SK-N-SH (cell line): ENCODE results near the gene ATP11A. TPM values are rescaled to one million over a fixed set of nuclear protein-coding genes. Genes with fewer than 3 reads are reported as not detected.

Source experiments
- CTCF ChIA-PET: fragments of 300-600, 350-600 bp; formaldehyde crosslinking; extraction: SDS; loops from one replicate; lab custom pipeline; 2021; lab: Yijun Ruan, JAX
- POLR2A ChIA-PET: fragments of 350-600 bp; sonication (Branson Sonifier 250); formaldehyde crosslinking; extraction: SDS; loops from one replicate; lab custom pipeline; 2020; ENCODE audit warnings: antibody characterized with exemption, inconsistent platforms; lab: Yijun Ruan, JAX
- DNase-seq: peaks from one replicate; pipeline ENCODE4 v3.0.0; 2012
- H2AFZ ChIP-seq: fragments of 200-600 bp; sonication (generic); 2 replicates; pipeline ENCODE4 v1.8.1; 2016; ENCODE audit warnings: antibody characterized with exemption, mild to moderate bottlenecking, low read depth
- H3F3A ChIP-seq: fragments of 200-600 bp; sonication (generic); replicated peaks from 2 replicates; pipeline ENCODE3; 2016; ENCODE audit warnings: antibody characterized with exemption, mild to moderate bottlenecking; ENCODE audit not compliant: insufficient read depth
- H3K27ac ChIP-seq, 2 experiments: fragments of 200-500 bp in 1 of 2; fragments of 200-600 bp in 1 of 2; sonication (Bioruptor generic) in 1 of 2; sonication (generic), shearing (Covaris generic) in 1 of 2; 2 replicates each; pipeline versions ENCODE4 v1.5.1 to v1.6.1; 2014 to 2016; ENCODE audit warnings: low read depth in 2 of 2, inconsistent platforms in 1 of 2, low read length in 1 of 2, mild to moderate bottlenecking in 1 of 2, mixed read lengths in 1 of 2
- H3K27me3 ChIP-seq: fragments of 200-600 bp; sonication (generic), shearing (Covaris generic); 2 replicates; pipeline ENCODE4 v1.6.1; 2016; ENCODE audit warnings: mixed run types; ENCODE audit not compliant: insufficient read depth
- H3K36me3 ChIP-seq, 2 experiments: fragments of 200-500 bp in 1 of 2; fragments of 200-600 bp in 1 of 2; sonication (Bioruptor generic) in 1 of 2; sonication (generic) in 1 of 2; replicated peaks in 1 of 2; 2 replicates each; pipeline versions ENCODE3 to v1.5.1; 2014 to 2016; ENCODE audit warnings: low read length in 1 of 2, mild to moderate bottlenecking in 1 of 2; ENCODE audit not compliant: insufficient read depth in 2 of 2, control insufficient read depth in 1 of 2
- H3K4me1 ChIP-seq, 2 experiments: fragments of 200-500 bp in 1 of 2; fragments of 200-600 bp in 1 of 2; sonication (Bioruptor generic) in 1 of 2; sonication (generic), shearing (Covaris generic) in 1 of 2; 2 replicates each; pipeline versions ENCODE4 v1.5.1 to v1.6.1; 2014 to 2016; ENCODE audit warnings: low read depth in 1 of 2, low read length in 1 of 2, mixed run types in 1 of 2; ENCODE audit not compliant: insufficient read depth in 2 of 2, control insufficient read depth in 1 of 2
- H3K4me2 ChIP-seq: fragments of 200-600 bp; sonication (generic), shearing (Covaris generic); 2 replicates; pipeline ENCODE4 v1.6.1; 2017; ENCODE audit warnings: mixed run types
- H3K4me3 ChIP-seq, 2 experiments: fragments of 200-500 bp in 1 of 2; fragments of 200-600 bp in 1 of 2; sonication (Bioruptor generic) in 1 of 2; sonication (generic), shearing (Covaris generic) in 1 of 2; 2 replicates each; pipeline versions ENCODE4 v1.5.1 to v1.8.1; 2014 to 2016; ENCODE audit warnings: low read depth in 2 of 2, inconsistent platforms in 1 of 2, low read length in 1 of 2, mild to moderate bottlenecking in 1 of 2, mixed read lengths in 1 of 2, moderate library complexity in 1 of 2
- H3K79me2 ChIP-seq: fragments of 200-600 bp; sonication (generic); 2 replicates; pipeline ENCODE4 v1.8.1; 2017; ENCODE audit warnings: mild to moderate bottlenecking; ENCODE audit not compliant: insufficient read depth
- H3K9ac ChIP-seq: fragments of 200-600 bp; sonication (generic); 2 replicates; pipeline ENCODE4 v1.6.1; 2017; ENCODE audit warnings: mixed run types
- H3K9me2 ChIP-seq: fragments of 200-600 bp; sonication (generic); 2 replicates; pipeline ENCODE4 v1.6.1; 2017; ENCODE audit warnings: mixed run types
- H3K9me3 ChIP-seq: fragments of 200-600 bp; sonication (generic); 2 replicates; pipeline ENCODE4 v1.6.1; 2017; ENCODE audit warnings: mixed run types, mild to moderate bottlenecking, moderate library complexity
- H4K20me1 ChIP-seq: fragments of 200-600 bp; sonication (generic); 2 replicates; pipeline ENCODE4 v1.6.1; 2017; ENCODE audit warnings: mild to moderate bottlenecking, mixed run types; ENCODE audit not compliant: insufficient read depth
- EZH2phosphoT487 ChIP-seq: fragments of 200-600 bp; sonication (generic); IDR thresholded peaks from 2 replicates; pipeline ENCODE4 v1.6.1; 2017; ENCODE audit warnings: low read depth, mixed run types, mild to moderate bottlenecking, antibody characterized with exemption, moderate library complexity, borderline replicate concordance
- FOSL2 ChIP-seq: IDR thresholded peaks from 2 replicates; pipeline ENCODE4 v1.4.0; 2012; ENCODE audit warnings: low read depth, mild to moderate bottlenecking, moderate library complexity, borderline replicate concordance
- JUND ChIP-seq: IDR thresholded peaks from 2 replicates; pipeline ENCODE4 v1.4.0; 2012
- NFIC ChIP-seq: IDR thresholded peaks from 2 replicates; pipeline ENCODE4 v1.4.0; 2012; ENCODE audit warnings: borderline replicate concordance
- POLR2AphosphoS5 ChIP-seq: IDR thresholded peaks from 2 replicates; pipeline ENCODE4 v1.6.1; 2012; ENCODE audit warnings: low read depth, low read length
- REST ChIP-seq: IDR thresholded peaks from 2 replicates; pipeline ENCODE4 v1.6.1; 2012; ENCODE audit warnings: mild to moderate bottlenecking, low read depth, low read length, moderate library complexity
- RFX5 ChIP-seq: IDR thresholded peaks from 2 replicates; pipeline ENCODE4 v1.6.1; 2012; ENCODE audit warnings: mild to moderate bottlenecking, improper control_type of control experiment, low read length
- SIN3A ChIP-seq: IDR thresholded peaks from 2 replicates; pipeline ENCODE4 v1.6.1; 2012; ENCODE audit warnings: low read depth, mild to moderate bottlenecking, low read length, moderate library complexity, borderline replicate concordance
- TCF12 ChIP-seq: IDR thresholded peaks from 2 replicates; pipeline ENCODE4 v1.4.0; 2012
- TEAD4 ChIP-seq: IDR thresholded peaks from 2 replicates; pipeline ENCODE4 v1.4.0; 2012; ENCODE audit warnings: mild to moderate bottlenecking, borderline replicate concordance; ENCODE audit not compliant: insufficient read depth
- WGBS: methylation state at CpG from one replicate; pipeline ENCODE4 v1.1.6; 2017; ENCODE audit warnings: low lambda C conversion rate; 5-methylcytosine and 5-hydroxymethylcytosine counted together
- polyA plus RNA-seq, 3 experiments: library from polyadenylated mRNA; depleted of rRNA; stranded (reverse); fragments of >200 nt; gene quantifications; 2 replicates each; pipeline ENCODE4 v1.2.3, GENCODE V29; 2012
- TF ChIP-seq, protein P1 (sequence below): fragments of 150-350 bp; IDR thresholded peaks from 2 replicates; pipeline ENCODE4 v1.6.1; 2017; ENCODE audit warnings: antibody characterized with exemption, low read length, low read depth, borderline replicate concordance
- TF ChIP-seq, protein P2 (sequence below): fragments of 200-600 bp; sonication (generic); IDR thresholded peaks from 2 replicates; pipeline ENCODE4 v1.6.1; 2017; ENCODE audit warnings: antibody characterized with exemption, mild to moderate bottlenecking, moderate library complexity
- TF ChIP-seq, protein P3 (sequence below): IDR thresholded peaks from 2 replicates; pipeline ENCODE4 v1.4.0; 2012; ENCODE audit warnings: low read depth
- TF ChIP-seq, protein P4 (sequence below): IDR thresholded peaks from 2 replicates; pipeline ENCODE4; 2012
- TF ChIP-seq, protein P5 (sequence below): fragments of 150-350 bp; IDR thresholded peaks from 2 replicates; pipeline ENCODE4 v1.6.1; 2016; ENCODE audit warnings: mild to moderate bottlenecking, low read depth, low read length

ATP11A gene
- polyA plus RNA-seq, 1 of the 3 experiments (the other 2 are of a cell fraction): 4.1 TPM

- TF ChIP-seq SIN3A: no peak
- TF ChIP-seq JUND: no peak
Measured at GRCh38 chr13:112751617-112752016, 61.8 kb downstream of the ATP11A start (continued).

DNA sequence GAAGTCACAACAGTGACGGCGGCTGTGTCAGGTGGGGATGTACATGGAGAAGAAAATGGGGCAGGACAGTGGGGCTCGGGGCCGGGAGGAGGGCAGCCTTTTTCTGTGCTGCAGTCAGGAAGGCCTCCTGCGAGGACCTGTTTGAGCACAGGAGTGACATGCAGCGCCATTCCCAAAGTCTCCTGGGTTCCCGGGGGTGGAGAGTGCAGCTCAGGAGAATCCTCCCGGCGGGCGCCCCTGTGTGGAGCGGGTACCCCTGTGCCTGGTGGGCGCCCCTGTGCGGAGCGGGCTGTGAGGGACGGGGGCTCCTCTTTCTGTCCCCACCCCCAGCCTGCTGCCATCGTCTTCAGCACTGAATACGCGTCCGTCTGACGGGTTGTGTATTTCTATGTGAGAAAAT is 62.4 kb downstream of the ATP11A start:
- H3K9me2 ChIP-seq: no peaks in the 10 kb centered on the region
- no peaks in the 10 kb centered on the region for H3K36me3 ChIP-seq
- H3K27me3 ChIP-seq: no peaks in the 10 kb centered on the region
- no peaks in the 10 kb centered on the region for H3F3A ChIP-seq
- H3K4me2 ChIP-seq: no peak overlapping the region
- no peaks in the 10 kb centered on the region for H4K20me1 ChIP-seq
- H3K79me2 ChIP-seq: no peaks in the 10 kb centered on the region
- ChIA-PET CTCF (no interaction called here), POLR2A (no interaction called here)
- WGBS: 94% methylated on average over 10 of the region's 20 CpGs
- H3K27ac ChIP-seq: no peak overlapping the region
- DNase-seq: no peak
- H3K9me3 ChIP-seq: no peaks in the 10 kb centered on the region
- no peak overlapping the region for H3K4me3 ChIP-seq
- H3K4me1 ChIP-seq: peaks cover 0 to 6% of the 10 kb centered on the region in 2 experiments; a peak in 1 of 4 replicates
- TF ChIP-seq, protein P1, sequence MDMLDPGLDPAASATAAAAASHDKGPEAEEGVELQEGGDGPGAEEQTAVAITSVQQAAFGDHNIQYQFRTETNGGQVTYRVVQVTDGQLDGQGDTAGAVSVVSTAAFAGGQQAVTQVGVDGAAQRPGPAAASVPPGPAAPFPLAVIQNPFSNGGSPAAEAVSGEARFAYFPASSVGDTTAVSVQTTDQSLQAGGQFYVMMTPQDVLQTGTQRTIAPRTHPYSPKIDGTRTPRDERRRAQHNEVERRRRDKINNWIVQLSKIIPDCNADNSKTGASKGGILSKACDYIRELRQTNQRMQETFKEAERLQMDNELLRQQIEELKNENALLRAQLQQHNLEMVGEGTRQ: no peak
- TF ChIP-seq TEAD4 (no peak), JUND (no peak), EZH2phosphoT487 (no peak), RFX5 (no peak), TCF12 (no peak)
- TF ChIP-seq, protein P2, sequence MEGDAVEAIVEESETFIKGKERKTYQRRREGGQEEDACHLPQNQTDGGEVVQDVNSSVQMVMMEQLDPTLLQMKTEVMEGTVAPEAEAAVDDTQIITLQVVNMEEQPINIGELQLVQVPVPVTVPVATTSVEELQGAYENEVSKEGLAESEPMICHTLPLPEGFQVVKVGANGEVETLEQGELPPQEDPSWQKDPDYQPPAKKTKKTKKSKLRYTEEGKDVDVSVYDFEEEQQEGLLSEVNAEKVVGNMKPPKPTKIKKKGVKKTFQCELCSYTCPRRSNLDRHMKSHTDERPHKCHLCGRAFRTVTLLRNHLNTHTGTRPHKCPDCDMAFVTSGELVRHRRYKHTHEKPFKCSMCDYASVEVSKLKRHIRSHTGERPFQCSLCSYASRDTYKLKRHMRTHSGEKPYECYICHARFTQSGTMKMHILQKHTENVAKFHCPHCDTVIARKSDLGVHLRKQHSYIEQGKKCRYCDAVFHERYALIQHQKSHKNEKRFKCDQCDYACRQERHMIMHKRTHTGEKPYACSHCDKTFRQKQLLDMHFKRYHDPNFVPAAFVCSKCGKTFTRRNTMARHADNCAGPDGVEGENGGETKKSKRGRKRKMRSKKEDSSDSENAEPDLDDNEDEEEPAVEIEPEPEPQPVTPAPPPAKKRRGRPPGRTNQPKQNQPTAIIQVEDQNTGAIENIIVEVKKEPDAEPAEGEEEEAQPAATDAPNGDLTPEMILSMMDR: no peak
- TF ChIP-seq, protein P3, sequence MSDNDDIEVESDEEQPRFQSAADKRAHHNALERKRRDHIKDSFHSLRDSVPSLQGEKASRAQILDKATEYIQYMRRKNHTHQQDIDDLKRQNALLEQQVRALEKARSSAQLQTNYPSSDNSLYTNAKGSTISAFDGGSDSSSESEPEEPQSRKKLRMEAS: no peak
- TF ChIP-seq, all 33 proteins: peak for 0
- H2AFZ ChIP-seq: no peak overlapping the region
- H3K9ac ChIP-seq: no peak overlapping the region

DNA sequence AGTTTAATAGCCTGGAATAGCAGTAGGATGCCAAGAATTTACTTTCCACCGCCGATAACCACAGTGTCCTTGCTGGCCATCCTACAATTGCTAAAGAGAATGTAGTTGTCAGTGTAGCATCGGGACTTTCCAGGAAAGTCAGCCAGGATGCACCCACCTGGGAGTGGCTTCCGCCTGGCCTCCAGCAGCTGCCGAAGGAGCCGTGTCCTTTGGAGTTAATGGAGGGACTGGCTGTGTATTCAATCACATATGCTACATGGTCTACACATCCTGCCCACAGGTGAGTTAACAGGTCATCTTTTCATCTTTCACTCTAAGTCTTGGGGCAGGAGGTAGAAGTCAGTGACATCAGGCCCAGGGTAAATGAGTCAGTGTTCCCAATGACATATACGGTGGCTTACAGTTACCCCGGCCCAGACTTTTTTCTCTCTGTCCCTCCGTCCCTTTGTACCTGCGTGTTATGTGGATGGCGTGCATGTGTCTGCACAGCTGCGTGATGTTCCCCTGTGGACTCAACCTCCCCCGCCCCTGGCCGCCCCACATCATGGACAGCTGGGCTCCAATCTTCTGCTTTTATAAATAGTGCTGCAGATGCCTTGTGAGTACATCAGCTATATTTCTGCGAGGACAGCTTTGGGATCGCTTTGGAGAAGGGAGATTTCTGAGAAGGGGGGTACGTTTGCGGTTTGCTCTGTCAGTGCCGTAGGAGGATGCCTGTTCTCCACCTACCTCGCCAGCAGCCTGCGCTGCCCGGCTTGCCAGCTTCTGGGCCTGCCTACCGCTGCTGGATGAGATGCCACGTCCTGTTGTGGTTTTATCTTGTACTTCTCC is 63.1 kb downstream of the ATP11A start:
- no peak overlapping the region for H3K9ac ChIP-seq
- H3K9me3 ChIP-seq: no peaks in the 10 kb centered on the region
- no peak overlapping the region for H3K4me2 ChIP-seq
- no peak overlapping the region for H2AFZ ChIP-seq
- 92% methylated on average over 24 of the region's 24 CpGs for WGBS
- no peaks in the 10 kb centered on the region for H3K27me3 ChIP-seq
- no peaks in the 10 kb centered on the region; the same call in 1 of the 2 replicates for H3K79me2 ChIP-seq
- ChIA-PET CTCF (interaction anchor here (0.8 kb wide), 1 partner anchor 122 kb away, joined by 4 read pairs; no protein-coding TSS in a partner anchor), POLR2A (no interaction called here)
- no peak overlapping the region for H3K4me3 ChIP-seq
- no peaks in the 10 kb centered on the region for H3F3A ChIP-seq
- no peaks in the 10 kb centered on the region for H4K20me1 ChIP-seq
- H3K36me3 ChIP-seq: no peaks in the 10 kb centered on the region
- peaks cover 0 to 6% of the 10 kb centered on the region in 2 experiments; a peak in 1 of 4 replicates for H3K4me1 ChIP-seq
- DNase-seq: no peak
- no peaks in the 10 kb centered on the region for H3K9me2 ChIP-seq
- no peak overlapping the region for H3K27ac ChIP-seq
- TF ChIP-seq NFIC (no peak), REST (no peak), POLR2AphosphoS5 (no peak), FOSL2 (no peak)
- TF ChIP-seq, protein P4, sequence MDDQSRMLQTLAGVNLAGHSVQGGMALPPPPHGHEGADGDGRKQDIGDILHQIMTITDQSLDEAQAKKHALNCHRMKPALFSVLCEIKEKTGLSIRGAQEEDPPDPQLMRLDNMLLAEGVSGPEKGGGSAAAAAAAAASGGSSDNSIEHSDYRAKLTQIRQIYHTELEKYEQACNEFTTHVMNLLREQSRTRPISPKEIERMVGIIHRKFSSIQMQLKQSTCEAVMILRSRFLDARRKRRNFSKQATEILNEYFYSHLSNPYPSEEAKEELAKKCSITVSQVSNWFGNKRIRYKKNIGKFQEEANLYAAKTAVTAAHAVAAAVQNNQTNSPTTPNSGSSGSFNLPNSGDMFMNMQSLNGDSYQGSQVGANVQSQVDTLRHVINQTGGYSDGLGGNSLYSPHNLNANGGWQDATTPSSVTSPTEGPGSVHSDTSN: no peak
- TF ChIP-seq, protein P5, sequence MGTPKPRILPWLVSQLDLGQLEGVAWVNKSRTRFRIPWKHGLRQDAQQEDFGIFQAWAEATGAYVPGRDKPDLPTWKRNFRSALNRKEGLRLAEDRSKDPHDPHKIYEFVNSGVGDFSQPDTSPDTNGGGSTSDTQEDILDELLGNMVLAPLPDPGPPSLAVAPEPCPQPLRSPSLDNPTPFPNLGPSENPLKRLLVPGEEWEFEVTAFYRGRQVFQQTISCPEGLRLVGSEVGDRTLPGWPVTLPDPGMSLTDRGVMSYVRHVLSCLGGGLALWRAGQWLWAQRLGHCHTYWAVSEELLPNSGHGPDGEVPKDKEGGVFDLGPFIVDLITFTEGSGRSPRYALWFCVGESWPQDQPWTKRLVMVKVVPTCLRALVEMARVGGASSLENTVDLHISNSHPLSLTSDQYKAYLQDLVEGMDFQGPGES: no peak
